NCI-H510A (cell line): Measurements from ENCODE around the gene ART3.

Source experiments
- DNase-seq: peaks from one replicate; lab custom pipeline; 2025; lab: John Stamatoyannopoulos, UW

Gene ART3

DNA sequence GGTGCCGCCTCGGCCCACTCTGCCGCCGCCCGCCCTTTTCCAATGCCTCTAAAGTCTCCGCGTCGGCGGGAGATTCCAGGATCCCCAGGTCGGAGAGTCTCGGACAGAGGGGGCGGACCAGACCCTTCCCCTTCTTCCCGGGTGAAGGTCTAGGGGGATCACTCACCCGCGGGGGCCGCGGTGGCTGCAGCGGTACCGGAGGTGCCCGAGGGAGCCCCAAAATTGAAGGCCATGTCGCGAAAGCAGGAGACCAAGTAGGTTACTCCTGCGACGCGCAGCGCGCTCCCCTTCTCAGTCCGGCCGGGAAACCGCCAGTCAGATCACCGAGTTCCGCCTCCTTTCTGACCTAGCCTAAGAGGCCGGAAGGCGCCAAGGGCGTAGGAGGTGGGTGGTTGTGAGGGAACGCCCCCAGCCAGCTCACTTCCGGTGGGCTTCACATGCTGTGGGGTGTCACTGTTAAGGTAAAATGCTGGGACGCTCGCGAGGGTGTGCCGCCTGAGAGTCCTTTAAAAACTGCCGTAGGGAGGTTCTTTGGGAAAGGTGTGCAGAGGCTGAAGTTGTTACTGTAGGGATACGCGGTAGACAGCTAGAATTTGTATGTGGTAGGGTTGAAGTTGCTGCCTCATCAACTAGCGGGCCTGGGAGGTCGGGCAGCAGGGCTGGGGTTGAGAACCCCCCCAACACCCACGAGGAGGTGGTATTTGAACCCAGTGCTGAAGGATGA, 73.8 kb downstream of the ART3 start, which contains the start of gene NUP54:
TSS of gene NUP54 (minus strand) at position 256 of the 724 bp plus-strand sequence. CDS start at position 233, 23 bp downstream.
- DNase-seq, result peak; percentile 80

GRCh38 chr4:76153356-76153755, 78.8 kb downstream of the ART3 start:
- DNase-seq, result no peak

- no peak for DNase-seq
Measured at GRCh38 chr4:76155979-76156378, 81.5 kb downstream of the ART3 start.

DNA sequence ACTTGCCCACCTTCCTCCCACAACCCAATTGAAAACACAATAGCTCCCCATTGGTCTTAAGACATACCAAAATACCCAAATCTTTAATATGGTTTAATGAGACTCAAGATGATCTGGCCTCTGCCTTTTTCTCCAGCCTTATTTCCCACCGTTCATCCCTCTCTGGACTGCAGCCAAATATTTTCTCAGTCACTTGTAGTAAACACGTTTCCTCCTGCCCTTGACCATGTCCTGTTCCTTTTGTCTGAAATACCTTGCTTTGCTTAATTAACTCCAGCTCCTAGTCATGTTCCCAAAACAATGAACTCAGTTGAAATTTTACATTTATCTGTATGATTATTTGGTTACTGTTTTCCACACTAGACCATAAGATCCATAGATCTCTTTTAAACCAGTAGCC, 82.1 kb downstream of the ART3 start:
- no peak for DNase-seq

DNA sequence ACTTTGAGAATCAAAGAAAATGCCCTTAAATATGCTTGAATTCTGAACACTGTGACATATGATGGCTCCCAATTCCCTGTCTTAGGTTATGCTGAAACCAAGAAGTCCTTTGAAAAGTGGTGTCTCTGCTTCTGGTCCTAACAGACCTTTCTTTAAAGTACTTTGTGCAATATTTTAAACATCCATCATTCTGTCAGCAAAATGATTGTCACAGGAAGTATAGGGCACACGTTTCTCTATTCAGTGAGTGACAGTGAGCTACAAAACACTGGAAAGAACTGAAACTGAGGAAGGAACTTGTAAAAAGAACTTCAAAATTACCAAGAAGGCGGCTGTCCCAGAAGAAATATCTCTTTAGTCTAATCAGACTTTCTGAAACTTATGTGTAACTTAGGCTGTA, 85.8 kb downstream of the ART3 start:
- DNase-seq, result no peak
